HG03460 (cell line): ENCODE measurements around the gene STEAP1B.

Experiments
- ATAC-seq: cut with Tn5 transposase; IDR thresholded peaks from one replicate; pipeline ENCODE4 v1.9.1; 2021; ENCODE audit not compliant: unreplicated experiment

The STEAP1B gene

DNA sequence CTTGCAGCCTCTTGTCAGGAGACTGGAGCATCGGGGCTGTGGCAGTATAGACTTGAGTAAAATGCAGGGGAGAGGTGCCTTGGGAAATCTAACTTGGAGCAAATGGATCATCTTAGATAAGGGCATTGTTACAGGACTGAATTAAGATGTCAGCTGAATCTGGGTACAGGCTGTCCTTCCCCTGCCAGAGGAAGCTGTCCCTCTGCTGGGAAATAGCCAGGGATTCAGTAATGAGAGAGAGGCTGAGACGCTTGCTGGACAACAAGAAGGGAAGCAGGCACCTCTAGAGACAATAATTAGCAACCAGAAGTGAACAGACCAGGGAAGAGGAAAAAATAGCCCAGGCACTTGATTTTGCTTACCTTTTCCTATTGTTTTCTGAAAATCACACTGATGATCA lies 122.3 kb downstream of the STEAP1B start:
- no peak for ATAC-seq

DNA sequence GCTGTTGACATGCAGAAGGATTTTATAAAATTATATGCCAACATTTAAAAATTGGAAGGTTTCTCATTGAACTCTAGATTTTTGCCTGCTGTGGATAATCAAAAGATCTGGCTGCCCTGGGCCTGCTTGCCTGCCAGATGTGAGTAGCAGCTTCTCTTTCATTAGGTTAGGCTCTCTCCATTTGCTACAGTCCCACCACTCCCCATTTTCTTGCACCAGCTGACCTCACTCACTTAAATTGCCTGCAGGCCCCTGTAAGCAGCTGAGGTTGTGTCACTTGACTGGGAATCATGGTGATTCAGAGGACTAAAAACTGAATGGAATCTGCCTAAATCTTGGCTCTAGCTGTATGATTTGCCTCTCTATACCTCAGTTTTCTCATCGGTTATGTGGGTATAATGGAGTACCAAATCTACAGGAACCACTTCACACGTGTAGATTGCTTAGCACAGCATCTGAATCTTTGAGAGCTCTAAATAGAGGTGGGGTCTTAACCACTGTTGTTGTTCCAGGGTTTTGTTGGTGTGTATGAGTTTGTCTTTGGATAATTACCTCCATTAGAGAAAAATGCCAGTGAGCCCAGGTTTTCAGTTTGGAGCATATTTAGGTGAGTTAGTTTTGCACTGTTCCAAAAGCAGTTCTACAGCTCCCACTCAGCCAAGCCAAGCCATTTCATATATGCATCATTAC lies 124.5 kb downstream of the STEAP1B start:
- no peak for ATAC-seq

DNA sequence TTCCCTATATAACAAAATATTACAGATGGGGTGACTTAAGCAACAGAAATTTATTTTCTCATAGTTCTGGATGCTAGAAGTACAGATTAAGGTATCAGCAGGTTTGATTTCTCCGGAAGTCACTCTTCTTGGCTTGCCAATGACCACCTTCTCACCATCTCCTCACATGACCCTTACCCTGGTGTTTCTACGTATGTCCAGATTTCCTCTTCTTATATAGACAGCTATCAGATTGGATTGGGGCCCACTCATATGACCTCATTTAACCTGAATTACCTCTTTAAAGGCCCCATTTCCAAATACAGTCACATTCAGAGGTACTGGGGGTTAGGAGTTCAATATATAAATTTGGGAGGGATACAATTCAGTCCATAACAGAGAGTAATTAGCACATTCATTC lies 126.1 kb downstream of the STEAP1B start:
- ATAC-seq, result no peak

DNA sequence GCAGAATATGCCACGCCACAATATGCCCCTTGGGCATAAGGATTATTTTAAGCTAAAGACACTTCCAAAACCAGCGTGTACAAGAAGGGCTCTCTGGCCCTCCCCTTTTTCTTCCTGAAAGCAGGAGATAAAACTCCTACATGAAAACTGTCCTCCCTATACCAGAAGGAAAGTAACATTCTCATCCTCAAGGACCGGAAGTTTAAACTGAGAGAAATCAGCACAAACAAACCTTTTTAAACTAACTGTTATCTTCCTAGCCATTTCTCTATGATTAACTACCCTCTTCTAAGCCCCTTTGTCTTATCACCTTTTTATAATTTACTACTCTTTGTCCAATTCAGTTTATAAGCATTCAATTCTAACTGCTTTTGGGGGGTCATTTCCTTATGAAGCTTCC lies 126.6 kb downstream of the STEAP1B start:
- no peak for ATAC-seq

DNA sequence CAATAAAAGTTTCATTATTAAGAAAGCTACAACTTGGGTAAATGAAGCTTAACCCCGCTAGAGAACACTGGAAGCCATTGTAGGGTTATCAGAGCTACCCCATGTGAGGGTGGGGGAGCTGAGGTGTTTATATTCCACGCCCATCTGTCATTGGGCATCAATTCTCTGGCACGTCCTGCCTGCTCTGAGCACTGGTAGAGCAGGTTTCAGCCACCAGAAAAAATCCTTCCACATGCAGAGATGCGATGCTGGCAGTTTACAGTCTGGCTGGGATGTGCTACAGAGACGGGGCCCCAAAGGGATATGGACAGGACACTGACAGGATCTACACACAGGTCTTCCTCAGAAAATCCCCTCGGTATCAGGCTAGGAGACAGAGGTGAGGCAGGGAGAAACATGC lies 127.1 kb downstream of the STEAP1B start:
- ATAC-seq, result no peak

DNA sequence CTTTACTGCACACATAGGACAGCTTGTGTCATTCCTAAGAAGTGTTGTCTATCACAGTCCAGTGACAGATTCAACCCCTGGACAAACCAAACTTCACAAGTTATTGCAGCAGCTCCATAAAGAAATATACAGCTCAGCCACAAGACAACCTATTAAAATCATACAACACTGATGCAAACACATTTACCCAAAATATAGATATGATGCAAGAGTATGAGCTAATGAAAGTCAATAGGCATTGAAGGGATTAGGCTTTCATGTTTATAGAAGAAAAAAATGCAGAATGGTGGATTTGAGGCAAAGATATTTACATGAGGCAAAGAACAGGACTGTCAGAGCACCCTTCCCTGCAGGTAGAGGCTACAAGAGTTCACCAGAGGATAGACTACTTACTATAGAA lies 128.1 kb downstream of the STEAP1B start:
- ATAC-seq, result no peak
